Measurements from ENCODE around the gene TMEM204.

- TF ChIP-seq CTCF (IDR thresholded peaks at IDR 0.05; ENCODE audit: low read depth, low read length, poor library complexity, severe bottlenecking) (no peak), EZH2phosphoT487 (IDR thresholded peaks at IDR 0.05; ENCODE audit: borderline replicate concordance, low read length) (no peak)
These were observed 4.4 kb downstream of the TMEM204 start for GRCh38 chr16:1537763-1538289.
